GM12874 (cell line): ENCODE data around the gene TDRD9.

ENCODE experiments used
- CTCF ChIP-seq: IDR thresholded peaks from 2 replicates; pipeline ENCODE4 v1.5.1; 2011; ENCODE audit warnings: low read depth, mild to moderate bottlenecking, control low read depth, low read length, moderate library complexity; ENCODE audit not compliant: insufficient read depth

Gene TDRD9

GRCh38 chr14:104011824-104012517 lies 83.7 kb downstream of the TDRD9 start:
- no peak for TF ChIP-seq CTCF

GRCh38 chr14:104014764-104015163 lies 86.5 kb downstream of the TDRD9 start:
- TF ChIP-seq CTCF = no peak

GRCh38 chr14:104016873-104017650 lies 88.8 kb downstream of the TDRD9 start:
- no peak for TF ChIP-seq CTCF

- no peak for TF ChIP-seq CTCF
These were observed 90.8 kb downstream of the TDRD9 start for GRCh38 chr14:104019029-104019428.

GRCh38 chr14:104019806-104020205 lies 91.5 kb downstream of the TDRD9 start:
- no peak for TF ChIP-seq CTCF

- TF ChIP-seq CTCF = no peak
These were observed 92.2 kb downstream of the TDRD9 start for GRCh38 chr14:104020471-104020870.

- no peak for TF ChIP-seq CTCF
These were observed 95.2 kb downstream of the TDRD9 start for GRCh38 chr14:104023325-104024055.
